Mucosa of stomach (tissue), 1 donor: ENCODE measurements around the gene GLRA3.

Experiments
- H3K27me3 ChIP-seq: one replicate; pipeline ENCODE4 v1.7.0; 2013; ENCODE audit warnings: mild to moderate bottlenecking, low read length; ENCODE audit not compliant: control insufficient read depth, insufficient read depth
- H3K36me3 ChIP-seq: one replicate; pipeline ENCODE4 v1.7.0; 2013; ENCODE audit warnings: low read length; ENCODE audit not compliant: control insufficient read depth, insufficient read depth
- H3K4me1 ChIP-seq: one replicate; pipeline ENCODE4 v1.7.0; 2013; ENCODE audit warnings: mild to moderate bottlenecking, low read length; ENCODE audit not compliant: control insufficient read depth, insufficient read depth
- H3K4me3 ChIP-seq: one replicate; pipeline ENCODE4 v1.7.0; 2013; ENCODE audit warnings: low read length
- H3K9ac ChIP-seq: one replicate; pipeline ENCODE4 v1.7.0; 2013; ENCODE audit warnings: mild to moderate bottlenecking, low read length, moderate library complexity
- H3K9me3 ChIP-seq: one replicate; pipeline ENCODE4 v1.7.0; 2013; ENCODE audit warnings: mild to moderate bottlenecking, low read length, moderate library complexity; ENCODE audit not compliant: control insufficient read depth
- donor health status: Pancreatic carcinoma.

GLRA3 gene

DNA sequence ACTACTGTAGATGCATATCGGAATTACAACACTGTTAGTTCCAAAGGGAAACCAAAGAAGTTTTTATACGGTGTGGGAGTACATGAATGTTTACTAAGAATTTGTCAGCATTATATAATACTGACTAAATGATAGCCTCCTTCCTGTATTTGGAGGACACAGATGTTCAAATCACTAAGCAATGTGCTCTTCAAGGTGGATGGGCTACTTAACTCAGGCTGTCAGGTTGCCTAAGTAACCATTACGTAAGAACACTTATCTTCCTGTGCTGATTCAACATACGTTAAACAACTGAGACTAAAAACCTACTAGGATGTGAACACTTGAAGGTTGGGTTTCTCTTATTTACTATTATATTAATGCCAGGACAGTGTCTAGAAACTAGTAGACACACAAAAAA lies 224.8 kb downstream of the GLRA3 start:
- no peak overlapping the region for H3K9ac ChIP-seq
- no peaks in the 10 kb centered on the region for H3K27me3 ChIP-seq
- H3K4me3 ChIP-seq, result no peak overlapping the region
- H3K36me3 ChIP-seq, result no peaks in the 10 kb centered on the region
- no peaks in the 10 kb centered on the region for H3K9me3 ChIP-seq
- H3K4me1 ChIP-seq, result no peaks in the 10 kb centered on the region

DNA sequence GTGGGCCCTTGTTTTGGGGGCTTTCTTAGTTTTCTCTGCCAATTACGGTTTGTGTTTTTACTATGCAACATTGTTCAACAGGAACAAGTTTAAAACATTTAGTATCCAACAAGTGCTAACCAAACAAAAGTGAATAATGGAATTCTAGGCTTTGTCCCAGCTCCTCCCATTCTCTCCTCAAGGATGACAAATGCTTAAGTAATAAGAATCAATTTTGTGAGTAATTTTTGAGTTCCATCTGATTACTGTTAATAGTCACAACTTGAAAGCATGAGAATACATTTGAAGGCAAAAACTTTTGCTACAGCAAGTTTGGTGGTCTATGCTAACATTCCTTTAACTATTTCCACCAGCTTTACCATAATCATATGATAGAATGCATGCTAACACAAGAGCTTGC lies 228.7 kb downstream of the GLRA3 start:
- H3K4me1 ChIP-seq, result no peaks in the 10 kb centered on the region
- no peak overlapping the region for H3K4me3 ChIP-seq
- H3K36me3 ChIP-seq, result no peaks in the 10 kb centered on the region
- H3K27me3 ChIP-seq, result no peaks in the 10 kb centered on the region
- no peak overlapping the region for H3K9ac ChIP-seq
- no peaks in the 10 kb centered on the region for H3K9me3 ChIP-seq

DNA sequence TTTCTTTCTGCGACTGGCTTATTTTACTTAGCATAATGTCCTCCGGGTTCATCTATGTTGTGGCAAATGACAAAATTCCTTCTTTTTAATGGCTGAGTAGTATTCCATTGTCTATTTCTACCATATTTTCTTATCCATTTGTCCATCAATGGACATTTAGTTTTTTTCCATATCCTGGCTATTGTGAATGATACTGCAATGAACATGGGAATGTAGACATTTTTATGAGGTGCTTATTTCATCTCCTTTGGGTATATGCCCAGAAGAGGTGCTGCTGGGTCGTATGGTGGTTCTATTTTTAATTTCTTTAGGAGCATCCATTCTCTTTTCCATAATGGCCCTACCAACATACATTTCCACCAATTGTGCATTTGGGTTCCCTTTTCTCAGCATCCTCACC lies 230.2 kb downstream of the GLRA3 start:
- no peak overlapping the region for H3K4me3 ChIP-seq
- H3K27me3 ChIP-seq, result no peaks in the 10 kb centered on the region

DNA sequence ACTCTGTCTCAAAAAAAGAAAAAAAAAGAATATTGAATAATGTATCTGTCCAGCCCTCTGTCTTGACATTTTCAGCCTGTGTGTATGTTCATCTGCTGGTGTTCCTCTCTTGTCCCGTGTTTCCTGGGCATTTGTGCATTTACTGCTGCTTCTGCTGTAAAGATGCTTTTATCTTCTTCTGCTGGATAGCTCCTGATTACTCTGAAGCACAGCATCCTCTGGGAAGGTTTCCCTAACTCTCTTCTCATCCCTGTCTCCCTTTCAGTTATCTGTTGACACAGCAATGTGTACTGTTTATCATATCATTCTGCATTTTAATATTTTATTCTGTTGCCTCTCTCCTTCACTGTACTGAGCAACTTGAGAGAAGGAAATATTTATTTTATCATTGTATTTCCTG lies 232.5 kb downstream of the GLRA3 start:
- Histone ChIP-seq H3K4me3 (no peak overlapping the region), H3K9me3 (no peaks in the 10 kb centered on the region), H3K9ac (no peak overlapping the region), H3K27me3 (no peaks in the 10 kb centered on the region), H3K4me1 (peaks cover 3% of the 10 kb centered on the region), H3K36me3 (no peaks in the 10 kb centered on the region)

More for the DNA sequence above, 230.2 kb downstream of the GLRA3 start:
- Histone ChIP-seq H3K9ac (no peak overlapping the region), H3K36me3 (no peaks in the 10 kb centered on the region), H3K4me1 (no peaks in the 10 kb centered on the region), H3K9me3 (no peaks in the 10 kb centered on the region)

DNA sequence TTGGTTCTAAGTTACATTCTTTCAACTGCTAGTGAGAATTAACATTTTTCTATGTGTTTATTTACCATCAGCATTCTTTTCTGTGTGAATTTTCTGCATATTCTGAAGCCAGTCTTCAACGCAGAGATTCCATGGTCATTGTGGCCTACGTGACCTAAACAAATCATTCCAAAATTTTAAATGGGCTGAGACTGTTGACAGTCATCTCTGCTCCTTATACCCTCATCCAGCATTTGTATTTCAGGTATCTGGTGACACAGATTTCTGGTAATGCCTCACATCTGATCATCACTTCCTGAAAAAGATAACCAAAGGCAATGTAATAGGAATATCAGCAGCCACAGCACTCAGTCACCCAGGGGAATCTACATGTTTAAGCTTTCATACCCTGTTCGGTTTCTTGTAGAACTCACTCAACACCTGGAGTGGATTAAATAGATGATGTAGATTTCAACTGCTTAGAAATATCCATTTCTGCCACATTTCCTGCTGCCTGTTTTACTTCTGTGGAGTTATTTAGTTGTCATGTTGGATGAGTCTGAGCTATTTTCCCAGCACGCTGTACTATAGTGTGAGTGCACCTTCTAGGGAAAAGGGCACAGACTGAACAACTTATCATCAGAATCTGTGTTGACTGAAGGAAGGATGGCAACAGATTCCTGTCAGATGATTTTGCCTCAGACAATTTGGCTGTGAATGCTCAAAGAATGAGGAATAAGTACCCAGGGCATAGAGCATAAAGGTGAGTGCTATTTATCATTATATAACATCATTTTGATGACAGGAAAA lies 233.7 kb downstream of the GLRA3 start:
- no peaks in the 10 kb centered on the region for H3K27me3 ChIP-seq
- H3K9me3 ChIP-seq, result no peaks in the 10 kb centered on the region
- H3K4me1 ChIP-seq, result peaks cover 10% of the 10 kb centered on the region
- no peaks in the 10 kb centered on the region for H3K36me3 ChIP-seq
- H3K4me3 ChIP-seq, result no peak overlapping the region
- H3K9ac ChIP-seq, result no peak overlapping the region

DNA sequence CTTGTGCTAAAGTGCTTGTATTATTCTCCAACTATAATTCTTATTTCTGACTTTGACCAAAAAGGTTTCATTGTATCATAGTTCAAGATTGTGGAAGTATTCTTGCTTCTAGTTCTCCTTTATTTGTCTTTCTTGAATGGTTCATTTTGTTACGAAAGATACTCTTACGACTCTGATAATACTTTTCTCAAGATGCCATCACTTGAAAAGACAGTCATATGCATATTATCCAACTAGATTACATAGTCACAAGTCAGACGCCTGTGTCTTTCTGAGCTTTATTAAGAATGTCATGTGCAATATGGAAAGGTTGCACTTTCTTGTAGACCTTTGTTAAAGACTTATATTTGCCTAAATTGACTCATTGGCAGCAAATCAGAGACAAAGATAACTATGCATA lies 235.3 kb downstream of the GLRA3 start:
- Histone ChIP-seq H3K4me1 (peaks cover 10% of the 10 kb centered on the region), H3K27me3 (no peaks in the 10 kb centered on the region), H3K9ac (no peak overlapping the region), H3K36me3 (no peaks in the 10 kb centered on the region), H3K4me3 (no peak overlapping the region), H3K9me3 (no peaks in the 10 kb centered on the region)

DNA sequence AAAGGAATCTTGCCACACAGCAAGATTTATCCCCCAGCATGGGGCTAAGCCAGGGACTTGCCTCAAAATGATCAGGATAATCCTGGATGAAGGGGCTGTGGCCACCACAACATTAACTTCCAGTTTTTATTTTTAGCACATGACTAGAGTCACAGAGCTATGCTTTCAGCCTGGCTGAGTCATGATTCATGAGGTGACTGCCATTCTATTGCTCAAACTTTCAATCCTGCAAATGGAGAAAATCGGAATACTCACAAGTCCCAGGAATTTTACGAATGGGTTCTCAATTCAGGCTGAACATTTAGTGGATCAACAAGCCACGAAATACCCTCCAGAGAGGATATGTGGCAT lies 236.1 kb downstream of the GLRA3 start:
- H3K36me3 ChIP-seq, result no peaks in the 10 kb centered on the region
- H3K4me3 ChIP-seq, result no peak overlapping the region
- H3K27me3 ChIP-seq, result no peaks in the 10 kb centered on the region
- H3K4me1 ChIP-seq, result peaks cover 10% of the 10 kb centered on the region
- H3K9ac ChIP-seq, result no peak overlapping the region
- H3K9me3 ChIP-seq, result no peaks in the 10 kb centered on the region

DNA sequence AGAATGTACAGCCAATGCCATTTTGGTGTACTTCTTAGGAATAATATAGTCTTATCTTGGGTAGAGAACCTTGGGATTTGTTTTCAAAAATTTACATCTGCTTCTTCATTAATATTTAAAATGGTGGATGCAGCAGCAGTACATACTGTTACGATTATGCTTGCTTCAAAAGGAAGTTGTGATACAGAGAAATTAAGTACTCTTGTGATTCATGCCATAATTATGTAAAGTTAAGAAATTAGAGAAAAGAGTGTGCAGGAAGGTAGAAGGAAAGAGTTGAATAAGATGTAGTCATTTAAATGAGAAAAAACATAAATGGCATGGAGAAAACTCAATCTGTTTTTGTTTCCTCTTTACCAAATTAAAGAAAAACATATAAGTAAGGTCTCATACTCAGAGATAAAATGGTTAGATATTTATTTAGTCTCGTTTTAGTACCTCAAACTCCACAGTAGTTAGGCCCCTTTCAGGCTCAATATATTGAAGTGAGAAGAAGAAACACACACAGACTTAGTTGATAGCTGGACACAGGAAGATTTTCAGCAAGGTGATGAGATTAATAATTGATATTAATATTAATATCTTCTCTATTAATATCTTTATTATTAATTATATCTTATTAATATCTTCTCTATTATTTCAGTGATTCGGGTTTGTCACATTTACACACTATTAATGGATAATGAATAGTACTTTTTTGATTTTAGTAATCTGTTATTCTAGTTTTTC lies 236.6 kb downstream of the GLRA3 start:
- Histone ChIP-seq H3K36me3 (no peaks in the 10 kb centered on the region), H3K9me3 (no peaks in the 10 kb centered on the region), H3K4me1 (peaks cover 10% of the 10 kb centered on the region), H3K4me3 (no peak overlapping the region), H3K27me3 (no peaks in the 10 kb centered on the region), H3K9ac (no peak overlapping the region)

DNA sequence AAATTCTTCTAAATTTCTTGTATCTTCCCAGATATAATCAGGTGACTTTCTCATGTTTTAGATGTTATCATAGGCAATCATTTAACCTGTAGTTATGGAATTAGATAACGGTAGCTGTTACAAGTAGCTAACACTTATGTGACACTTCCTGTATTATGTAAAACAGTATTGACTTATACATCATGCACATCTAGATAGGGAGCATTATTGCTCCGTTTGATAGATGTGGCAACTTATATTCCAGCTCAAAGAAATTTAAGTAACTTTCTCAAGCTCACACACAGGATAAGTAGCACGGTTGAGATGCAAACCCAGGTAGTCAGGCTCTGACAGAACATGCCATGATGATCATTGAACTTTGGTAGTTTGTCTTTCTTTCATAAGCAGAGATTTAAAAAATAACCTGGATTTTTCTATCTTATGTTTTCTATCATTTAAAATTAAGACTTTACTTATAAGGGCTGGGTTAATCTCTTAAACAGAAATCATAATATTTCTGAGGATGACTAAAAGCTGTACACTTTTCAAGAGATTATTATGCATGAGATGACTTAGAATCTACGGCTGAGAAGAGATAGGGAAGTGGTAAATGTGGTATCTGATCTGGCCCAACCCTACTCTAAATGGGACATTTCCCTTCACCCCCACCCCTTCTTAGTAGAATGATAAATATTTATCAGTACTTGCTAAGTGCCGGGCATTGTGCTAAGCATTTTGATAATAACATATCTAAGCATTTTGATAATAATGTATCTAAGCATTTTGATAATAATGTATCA lies 237.6 kb downstream of the GLRA3 start:
- no peaks in the 10 kb centered on the region for H3K9me3 ChIP-seq
- no peak overlapping the region for H3K4me3 ChIP-seq
- H3K4me1 ChIP-seq, result peaks cover 10% of the 10 kb centered on the region
- no peaks in the 10 kb centered on the region for H3K27me3 ChIP-seq
- no peak overlapping the region for H3K9ac ChIP-seq
- no peaks in the 10 kb centered on the region for H3K36me3 ChIP-seq

DNA sequence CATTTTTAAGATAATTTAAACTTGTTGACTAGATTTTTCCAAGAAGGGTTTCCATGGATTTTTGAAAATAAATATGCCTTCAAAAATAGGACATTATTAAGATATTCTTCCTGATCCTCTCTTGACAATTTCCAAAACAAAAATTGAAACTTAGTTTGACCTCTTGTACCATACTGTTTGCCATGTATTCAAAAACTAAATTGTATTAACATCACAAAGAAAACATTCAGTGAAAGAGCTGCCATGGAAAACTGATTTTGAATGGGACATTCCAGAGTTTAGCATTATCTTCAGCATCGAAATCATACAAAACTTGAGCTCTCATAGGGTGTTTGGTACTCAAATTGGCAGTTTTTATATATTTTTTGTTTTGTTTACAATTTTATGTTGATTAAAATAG lies 238.7 kb downstream of the GLRA3 start:
- Histone ChIP-seq H3K36me3 (no peaks in the 10 kb centered on the region), H3K9me3 (no peaks in the 10 kb centered on the region), H3K4me3 (no peak overlapping the region), H3K4me1 (peaks cover 10% of the 10 kb centered on the region), H3K9ac (no peak overlapping the region), H3K27me3 (no peaks in the 10 kb centered on the region)
